ENCODE data around the gene ZNRF1.

DNA sequence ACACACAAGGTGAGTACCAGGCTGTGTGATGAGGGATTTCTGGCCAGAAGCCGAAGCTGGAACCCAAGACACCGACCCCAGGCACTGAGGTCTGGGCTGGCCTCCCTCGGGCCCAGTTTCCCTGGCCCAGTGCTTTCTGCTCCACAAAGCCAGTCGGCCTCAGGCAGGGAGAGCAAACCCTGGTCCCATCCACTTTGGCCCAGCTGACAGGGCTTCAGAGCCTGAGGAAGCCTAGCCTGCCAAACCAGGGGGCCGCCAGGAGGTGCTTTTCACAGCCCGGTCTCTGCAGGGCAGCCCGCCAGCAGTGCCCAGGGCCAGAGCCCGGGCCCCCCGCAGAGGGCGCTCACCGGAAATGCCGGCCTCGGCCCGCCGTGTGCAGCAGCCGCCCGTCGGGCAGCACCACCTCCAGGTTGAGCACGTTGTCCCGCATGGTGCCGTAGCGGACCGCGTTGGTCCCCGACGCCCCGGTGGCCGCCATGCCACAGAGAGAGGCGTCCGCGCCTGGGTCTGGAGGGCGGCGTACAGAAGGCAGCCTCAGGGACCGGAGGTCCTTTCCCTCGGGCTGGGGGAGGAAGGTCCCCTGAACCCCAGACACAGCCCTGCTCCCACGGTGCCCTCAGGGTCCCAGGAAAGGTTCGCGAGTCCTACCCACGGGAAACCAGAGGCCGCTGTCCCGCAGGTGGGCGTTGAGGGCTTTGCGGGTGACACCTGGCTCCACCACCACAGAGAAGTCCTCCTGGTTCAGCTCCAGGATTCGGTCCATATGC is 115.5 kb downstream of the ZNRF1 start:
- TF ChIP-seq, protein P1, sequence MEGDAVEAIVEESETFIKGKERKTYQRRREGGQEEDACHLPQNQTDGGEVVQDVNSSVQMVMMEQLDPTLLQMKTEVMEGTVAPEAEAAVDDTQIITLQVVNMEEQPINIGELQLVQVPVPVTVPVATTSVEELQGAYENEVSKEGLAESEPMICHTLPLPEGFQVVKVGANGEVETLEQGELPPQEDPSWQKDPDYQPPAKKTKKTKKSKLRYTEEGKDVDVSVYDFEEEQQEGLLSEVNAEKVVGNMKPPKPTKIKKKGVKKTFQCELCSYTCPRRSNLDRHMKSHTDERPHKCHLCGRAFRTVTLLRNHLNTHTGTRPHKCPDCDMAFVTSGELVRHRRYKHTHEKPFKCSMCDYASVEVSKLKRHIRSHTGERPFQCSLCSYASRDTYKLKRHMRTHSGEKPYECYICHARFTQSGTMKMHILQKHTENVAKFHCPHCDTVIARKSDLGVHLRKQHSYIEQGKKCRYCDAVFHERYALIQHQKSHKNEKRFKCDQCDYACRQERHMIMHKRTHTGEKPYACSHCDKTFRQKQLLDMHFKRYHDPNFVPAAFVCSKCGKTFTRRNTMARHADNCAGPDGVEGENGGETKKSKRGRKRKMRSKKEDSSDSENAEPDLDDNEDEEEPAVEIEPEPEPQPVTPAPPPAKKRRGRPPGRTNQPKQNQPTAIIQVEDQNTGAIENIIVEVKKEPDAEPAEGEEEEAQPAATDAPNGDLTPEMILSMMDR (conservative IDR thresholded peaks at IDR 0.05; ENCODE audit: low read depth, low read length), result no peak
- TF ChIP-seq EZH2 (IDR thresholded peaks at IDR 0.05; ENCODE audit: borderline replicate concordance, low read depth, low read length, poor library complexity, severe bottlenecking), result no peak
